A549 (cell line): ENCODE data around the gene IQCB1. TPM values are rescaled to one million over a fixed set of nuclear protein-coding genes. Genes with fewer than 3 reads are reported as not detected.
"Not testable (repeated sequence)": the region's sequence is repeated elsewhere in the genome, so short reads cannot be mapped to it uniquely, and the experiment has no call there.

Experiments used
- ATAC-seq, 2 experiments: fragments of 200-7000 bp in 1 of 2; fragments of >200 bp in 1 of 2; cut with Nextera tagmentation in 1 of 2; cut with Tn5 transposase in 1 of 2; 3 replicates each; pipeline versions ENCODE4 v1.8.0 to v1.9.1; 2018 to 2020; ENCODE audit warnings: mild to moderate bottlenecking in 1 of 2, moderate library complexity in 1 of 2
- CTCF ChIA-PET: fragments of 300-600 bp; sonication (Branson Sonifier 250); formaldehyde crosslinking; extraction: SDS; loops from one replicate; lab custom pipeline; 2021; ENCODE audit warnings: antibody characterized with exemption, inconsistent platforms; lab: Yijun Ruan, JAX
- POLR2A ChIA-PET: fragments of 350-600 bp; formaldehyde crosslinking; extraction: SDS; loops from one replicate; lab custom pipeline; 2021; ENCODE audit warnings: antibody characterized with exemption, inconsistent platforms; lab: Yijun Ruan, JAX
- DNase-seq, 2 experiments: peaks; one replicate each; pipeline versions ENCODE4 v3.0.0 to v3.0.0-alpha.2; 2011 to 2016; ENCODE audit warnings: low read depth in 1 of 2, low spot score in 1 of 2
- FAIRE-seq: peaks from 2 replicates; lab custom pipeline; 2011; peaks lifted over from hg19 to GRCh38; lab: Jason Lieb, UNC
- H3K27ac ChIP-seq, 2 experiments: fragments of >200 bp; sonication (Bioruptor Twin); formaldehyde crosslinking; 3 replicates each; pipeline ENCODE4 v1.5.1; 2016 to 2017
- H3K4me1 ChIP-seq: fragments of >200 bp; sonication (Bioruptor Twin); formaldehyde crosslinking; 3 replicates; pipeline ENCODE4 v1.6.1; 2016
- H3K4me2 ChIP-seq: fragments of >200 bp; sonication (Bioruptor Twin); formaldehyde crosslinking; 3 replicates; pipeline ENCODE4 v1.6.1; 2016
- H3K4me3 ChIP-seq: fragments of >200 bp; sonication (Bioruptor Twin); formaldehyde crosslinking; 3 replicates; pipeline ENCODE4 v1.5.1; 2016
- H3K9me3 ChIP-seq: fragments of >200 bp; sonication (Bioruptor Twin); formaldehyde crosslinking; 3 replicates; pipeline ENCODE4 v1.6.1; 2016
- CBX8 ChIP-seq: fragments of 200-600 bp; sonication (generic); IDR thresholded peaks from 2 replicates; pipeline ENCODE4 v1.6.1; 2016
- CEBPB ChIP-seq, 2 experiments: fragments of >200 bp in 1 of 2; sonication (Bioruptor Twin) in 1 of 2; formaldehyde crosslinking in 1 of 2; IDR thresholded peaks; 2 replicates each; pipeline ENCODE4 v1.6.1; 2012 to 2016
- CHD4 ChIP-seq: fragments of 200-600 bp; sonication (generic); IDR thresholded peaks from 2 replicates; pipeline ENCODE4 v1.6.1; 2016; ENCODE audit warnings: antibody characterized with exemption, mild to moderate bottlenecking, borderline replicate concordance
- ESRRA ChIP-seq: fragments of 150-350 bp; IDR thresholded peaks from 2 replicates; pipeline ENCODE4 v1.6.1; 2014; ENCODE audit warnings: mild to moderate bottlenecking, low read length, borderline replicate concordance
- FOSB ChIP-seq: fragments of 250-450 bp; sonication (Bioruptor Pico); IDR thresholded peaks from 2 replicates; pipeline ENCODE4 v1.5.0; 2020; ENCODE audit warnings: mild to moderate bottlenecking, moderate library complexity
- FOXS1 ChIP-seq: fragments of 250-450 bp; sonication (Bioruptor Pico); IDR thresholded peaks from 2 replicates; pipeline ENCODE4 v1.5.0; 2020; ENCODE audit warnings: mild to moderate bottlenecking, moderate library complexity
- HDAC2 ChIP-seq: fragments of 200-600 bp; sonication (generic); IDR thresholded peaks from 2 replicates; pipeline ENCODE4 v1.6.1; 2016
- HOXA7 ChIP-seq: fragments of 250-450 bp; sonication (Bioruptor Pico); IDR thresholded peaks from 2 replicates; pipeline ENCODE4 v1.5.0; 2020; ENCODE audit warnings: mild to moderate bottlenecking, moderate library complexity
- HOXB13 ChIP-seq: fragments of 250-450 bp; sonication (Bioruptor Pico); IDR thresholded peaks from 2 replicates; pipeline ENCODE4 v1.5.0; 2020; ENCODE audit warnings: low read depth, mild to moderate bottlenecking, moderate library complexity
- JUN ChIP-seq, 2 experiments: fragments of >200 bp; sonication (Bioruptor Twin); formaldehyde crosslinking; IDR thresholded peaks; 2 replicates in 1 of 2; 3 replicates in 1 of 2; pipeline ENCODE4 v1.6.1; 2016 to 2017
- MAFK ChIP-seq: fragments of 450-650 bp; IDR thresholded peaks from 2 replicates; pipeline ENCODE4 v1.6.1; 2014; ENCODE audit not compliant: partially characterized antibody
- MYC ChIP-seq: IDR thresholded peaks from 2 replicates; pipeline ENCODE4 v1.6.1; 2012; ENCODE audit warnings: mild to moderate bottlenecking, inconsistent platforms, low read length, improper control_type of control experiment, borderline replicate concordance
- PHF8 ChIP-seq: fragments of 200-600 bp; sonication (generic); IDR thresholded peaks from 2 replicates; pipeline ENCODE4 v1.6.1; 2016; ENCODE audit warnings: low read depth, mild to moderate bottlenecking, antibody characterized with exemption, moderate library complexity, borderline replicate concordance
- RAD21 ChIP-seq, 2 experiments: fragments of >200 bp in 1 of 2; sonication (Bioruptor Twin) in 1 of 2; formaldehyde crosslinking in 1 of 2; IDR thresholded peaks in 1 of 2; conservative IDR thresholded peaks in 1 of 2; 2 replicates in 1 of 2; 3 replicates in 1 of 2; pipeline ENCODE4 v1.6.1; 2012 to 2018; ENCODE audit warnings: inconsistent platforms in 1 of 2
- RARB ChIP-seq: fragments of 250-450 bp; sonication (Bioruptor Pico); IDR thresholded peaks from 2 replicates; pipeline ENCODE4 v1.8.0; 2021; ENCODE audit warnings: mild to moderate bottlenecking, moderate library complexity
- TFCP2L1 ChIP-seq: fragments of 250-450 bp; sonication (Bioruptor Pico); IDR thresholded peaks from 2 replicates; pipeline ENCODE4 v1.5.0; 2021; ENCODE audit warnings: mild to moderate bottlenecking
- ZFP36 ChIP-seq: fragments of 450-650 bp; IDR thresholded peaks from 2 replicates; pipeline ENCODE4 v1.6.1; 2014; ENCODE audit warnings: borderline replicate concordance; ENCODE audit not compliant: partially characterized antibody
- WGBS: methylation state at CpG from one replicate; pipeline ENCODE4 v1.1.6; 2017; ENCODE audit errors: missing lambda C conversion rate; 5-methylcytosine and 5-hydroxymethylcytosine counted together
- polyA plus RNA-seq, 4 experiments: library from polyadenylated mRNA; depleted of rRNA in 3 of 4; stranded (reverse); fragments of >200 nt; fragmentation: RNase III in 1 of 4; extraction: RNeasy Plus Mini Kit Qiagen cat#74134 plus additional on column Dnase treatment in 1 of 4; gene quantifications; 2 replicates in 3 of 4; 3 replicates in 1 of 4; pipeline ENCODE4 v1.2.3, GENCODE V29; 2011 to 2017
- TF ChIP-seq, protein P1 (sequence below): IDR thresholded peaks from 2 replicates; pipeline ENCODE4 v1.6.1; 2012

The IQCB1 gene
- polyA plus RNA-seq, 2 of the 4 experiments (the other 2 are of a cell fraction) = 22.1 to 34.3 TPM

DNA sequence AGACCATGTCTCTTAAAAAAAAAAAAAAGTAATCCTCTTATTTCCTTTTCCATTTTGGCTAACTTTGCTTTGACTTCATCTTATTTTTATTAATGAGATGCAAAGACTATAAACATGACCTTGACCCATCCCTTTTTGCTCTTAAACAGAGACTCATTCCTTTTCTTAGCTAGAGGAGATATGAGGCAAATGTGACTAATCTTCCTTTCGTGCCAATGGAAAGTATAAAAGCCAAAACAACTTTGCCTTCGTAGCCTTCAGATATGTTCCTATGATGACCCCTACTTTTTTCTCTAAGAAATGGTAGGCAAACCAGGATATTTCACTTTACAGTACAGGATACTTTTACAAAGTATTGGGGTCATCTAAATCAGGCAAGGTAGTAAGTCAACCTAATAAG, 48.4 kb downstream of the IQCB1 start:
- ATAC-seq (no peak), DNase-seq (no peak), FAIRE-seq (no peak)
- H3K4me3 ChIP-seq = no peak overlapping the region
- no peaks in the 10 kb centered on the region for H3K4me1 ChIP-seq
- H3K4me2 ChIP-seq = no peak overlapping the region
- TF ChIP-seq PHF8 (no peak), HOXA7 (CRISPR knock-in tag) (no peak), JUN (IDR thresholded peaks at IDR 0.05) (no peak), MAFK (no peak), TFCP2L1 (no peak), HDAC2 (no peak), FOXS1 (no peak), CHD4 (no peak), CBX8 (no peak), RARB (CRISPR knock-in tag) (no peak), RAD21 (conservative IDR thresholded peaks at IDR 0.05 in 1 of 2, IDR thresholded peaks at IDR 0.05 in 1 of 2) (no peak), FOSB (no peak)
- TF ChIP-seq, protein P1, sequence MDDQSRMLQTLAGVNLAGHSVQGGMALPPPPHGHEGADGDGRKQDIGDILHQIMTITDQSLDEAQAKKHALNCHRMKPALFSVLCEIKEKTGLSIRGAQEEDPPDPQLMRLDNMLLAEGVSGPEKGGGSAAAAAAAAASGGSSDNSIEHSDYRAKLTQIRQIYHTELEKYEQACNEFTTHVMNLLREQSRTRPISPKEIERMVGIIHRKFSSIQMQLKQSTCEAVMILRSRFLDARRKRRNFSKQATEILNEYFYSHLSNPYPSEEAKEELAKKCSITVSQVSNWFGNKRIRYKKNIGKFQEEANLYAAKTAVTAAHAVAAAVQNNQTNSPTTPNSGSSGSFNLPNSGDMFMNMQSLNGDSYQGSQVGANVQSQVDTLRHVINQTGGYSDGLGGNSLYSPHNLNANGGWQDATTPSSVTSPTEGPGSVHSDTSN = no peak
- CTCF ChIA-PET = no interaction called here
- POLR2A ChIA-PET = no interaction called here
- H3K27ac ChIP-seq = no peak overlapping the region
- WGBS = 94% methylated on average over 2 of the region's 2 CpGs
- H3K9me3 ChIP-seq = no peaks in the 10 kb centered on the region

DNA sequence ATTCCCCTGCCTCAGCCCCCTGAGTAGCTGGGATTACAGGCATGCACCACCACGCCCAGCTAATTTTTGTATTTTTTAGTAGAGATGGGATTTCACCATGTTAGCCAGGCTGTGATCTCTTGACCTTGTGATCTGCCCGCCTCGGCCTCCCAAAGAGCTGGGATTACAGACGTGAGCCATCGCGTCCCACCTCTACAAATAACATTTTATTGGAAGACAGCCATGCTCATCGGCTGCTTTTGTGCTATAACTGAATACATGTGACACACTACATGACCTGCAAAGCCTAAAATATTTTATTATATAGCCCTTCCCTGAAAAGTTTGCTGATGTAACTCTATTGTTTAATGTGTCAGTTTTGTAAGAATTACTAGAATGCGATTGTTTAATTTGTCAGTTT, 52.1 kb downstream of the IQCB1 start:
- H3K4me3 ChIP-seq, H3K9me3 ChIP-seq, POLR2A ChIA-PET, DNase-seq, H3K27ac ChIP-seq, H3K4me1 ChIP-seq, ATAC-seq, H3K4me2 ChIP-seq, FAIRE-seq: not testable (repeated sequence)
- WGBS = 82% methylated on average over 8 of the region's 8 CpGs
- CTCF ChIA-PET = interaction anchor here (1.0 kb wide), 1 partner anchor 1119 kb away, joined by 5 read pairs; no protein-coding TSS in a partner anchor

DNA sequence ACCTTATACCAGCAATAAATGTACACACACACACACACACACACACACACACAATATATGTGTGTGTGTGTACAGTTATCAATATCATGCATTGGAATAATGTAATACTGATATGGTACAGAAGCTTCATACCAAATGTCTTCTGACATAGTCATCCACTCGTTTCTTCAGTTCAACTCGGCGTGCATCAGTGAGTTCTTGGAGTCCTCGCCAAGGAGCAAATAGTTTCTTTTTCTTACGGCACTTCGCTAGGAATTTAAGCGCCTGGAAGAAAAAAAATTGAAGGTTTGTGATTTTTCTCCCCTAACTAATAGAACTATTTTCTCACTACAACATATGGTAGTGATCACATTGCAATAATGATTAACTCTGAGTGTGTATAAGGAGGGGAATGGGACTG, 53.2 kb downstream of the IQCB1 start:
- ATAC-seq (no peak), FAIRE-seq (no peak), DNase-seq (no peak)
- Histone ChIP-seq H3K27ac (no peak overlapping the region), H3K9me3 (no peaks in the 10 kb centered on the region), H3K4me2 (no peak overlapping the region), H3K4me1 (no peaks in the 10 kb centered on the region), H3K4me3 (no peak overlapping the region)
- TF ChIP-seq ZFP36 (no peak), HOXB13 (no peak), HOXA7 (CRISPR knock-in tag) (no peak)
- POLR2A ChIA-PET = no interaction called here
- 95% methylated on average over 7 of the region's 7 CpGs for WGBS
- CTCF ChIA-PET = no interaction called here

DNA sequence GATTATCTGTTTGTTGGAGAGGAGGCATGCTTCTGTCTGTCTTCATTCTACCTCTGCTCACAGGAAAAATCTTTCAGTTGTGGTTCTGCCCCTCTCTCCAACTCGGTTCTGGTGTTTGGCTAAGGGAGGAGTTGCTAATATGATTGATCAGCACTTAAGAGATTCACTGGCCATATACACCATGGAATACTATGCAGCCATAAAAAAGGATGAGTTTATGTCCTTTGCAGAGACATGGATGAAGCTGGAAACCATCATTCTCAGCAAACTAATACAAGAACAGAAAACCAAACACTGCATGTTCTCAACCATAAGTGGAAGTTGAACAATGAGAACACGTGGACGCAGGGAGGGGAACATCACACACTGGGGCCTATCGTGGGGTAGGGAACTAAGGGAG, 59.8 kb downstream of the IQCB1 start:
- H3K4me2 ChIP-seq, H3K4me1 ChIP-seq, H3K4me3 ChIP-seq, ATAC-seq, H3K27ac ChIP-seq, FAIRE-seq, CTCF ChIA-PET, H3K9me3 ChIP-seq, DNase-seq, POLR2A ChIA-PET: not testable (repeated sequence)
- 81% methylated on average over 4 of the region's 4 CpGs for WGBS

DNA sequence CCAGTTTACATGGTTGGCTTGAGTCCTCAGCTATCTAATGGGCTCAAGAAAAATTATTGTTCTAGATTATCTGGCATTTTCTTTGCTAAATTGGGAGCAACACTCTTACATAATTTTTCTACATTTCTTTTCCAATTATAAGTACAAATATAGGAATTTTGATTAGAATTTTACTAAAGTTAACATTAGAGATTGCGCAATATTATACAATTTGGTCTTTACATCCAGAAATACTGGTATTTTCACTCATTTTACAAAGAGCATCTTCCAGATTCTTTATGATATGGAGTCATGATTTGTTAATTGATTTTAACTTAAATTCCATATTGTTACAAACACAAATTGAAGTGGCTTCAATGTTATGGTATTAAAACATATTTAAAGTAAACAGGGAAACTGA, 65.6 kb downstream of the IQCB1 start:
- CTCF ChIA-PET = interaction anchor here (1.0 kb wide), 1 partner anchor 10 kb away, joined by 4 read pairs; no protein-coding TSS in a partner anchor
- no peak for FAIRE-seq

More for the DNA sequence above, 65.6 kb downstream of the IQCB1 start:
- POLR2A ChIA-PET = no interaction called here
- no peak overlapping the region for H3K27ac ChIP-seq
- ATAC-seq (no peak), DNase-seq (no peak)
- 94% methylated on average over 1 of the region's 1 CpG for WGBS
- no peaks in the 10 kb centered on the region for H3K9me3 ChIP-seq
- H3K4me3 ChIP-seq = no peak overlapping the region
- peak; percentile 92 for TF ChIP-seq CEBPB (IDR thresholded peaks at IDR 0.05)
- TF ChIP-seq ESRRA = no peak
- no peak for TF ChIP-seq MYC
- TF ChIP-seq TFCP2L1 = no peak
- no peaks in the 10 kb centered on the region for H3K4me1 ChIP-seq
- H3K4me2 ChIP-seq = no peak overlapping the region
